GF-D8 (cell line): ENCODE data around the gene CDC42BPB.

Experiments
- DNase-seq: peaks from one replicate; lab custom pipeline; 2025; lab: John Stamatoyannopoulos, UW

Gene CDC42BPB

DNA sequence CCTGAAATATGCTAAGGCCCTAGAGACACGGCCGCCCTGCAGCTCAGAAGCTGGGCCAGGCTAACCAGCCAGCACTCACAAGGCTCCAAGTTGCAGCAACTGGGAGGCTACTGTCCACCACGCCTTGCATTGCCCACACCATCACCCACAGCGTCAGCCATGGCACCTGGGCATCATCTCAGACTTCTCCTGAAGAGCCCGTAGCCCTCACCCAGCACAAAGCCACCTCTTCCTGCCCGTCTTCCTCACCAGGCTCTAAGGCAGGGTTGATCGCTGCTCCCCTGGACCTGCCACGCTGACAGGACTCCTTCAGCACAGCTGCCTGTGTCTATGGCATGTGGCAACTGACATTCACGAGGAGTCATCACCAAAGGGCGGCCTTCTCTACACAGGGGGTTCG is 38.1 kb downstream of the CDC42BPB start:
- DNase-seq: no peak

DNA sequence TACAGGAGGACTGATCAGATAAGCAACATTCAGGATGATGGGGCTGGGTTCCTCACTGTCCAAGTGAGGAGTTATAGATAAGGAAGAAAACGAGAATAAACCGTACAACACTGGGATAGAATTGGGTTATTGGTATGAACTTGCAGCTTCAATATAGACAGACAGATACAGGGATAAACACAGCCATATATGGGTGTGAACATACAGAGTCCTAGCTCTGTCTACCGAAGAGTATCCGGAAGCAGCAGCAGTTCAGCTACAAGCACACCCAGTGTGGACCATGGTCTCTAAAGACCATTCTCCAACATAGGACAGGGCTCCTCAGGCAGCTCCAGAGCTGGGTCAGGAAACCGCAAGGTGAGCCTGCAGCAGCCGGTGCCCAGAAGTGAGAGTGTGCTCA is 40.8 kb downstream of the CDC42BPB start:
- no peak for DNase-seq

DNA sequence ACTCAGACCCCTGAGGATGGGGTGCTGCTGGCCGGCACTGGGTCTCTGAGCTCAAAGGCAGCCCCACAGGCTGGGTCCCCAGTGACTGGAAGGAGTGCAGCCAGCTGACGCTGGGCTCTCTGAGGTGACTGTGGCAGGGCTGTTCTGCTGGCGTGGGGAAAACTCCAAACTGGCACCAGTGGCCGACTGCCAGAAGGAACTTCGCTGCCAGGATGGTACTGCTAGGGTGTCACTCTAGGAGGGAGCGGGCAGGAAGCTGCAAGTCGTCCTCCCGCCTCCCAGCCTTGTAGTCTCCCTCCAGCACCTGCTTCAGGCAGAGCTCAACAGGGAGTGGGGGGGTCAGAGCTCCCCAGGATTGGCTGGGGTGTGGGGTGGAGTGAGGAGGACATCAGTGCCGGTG is 41.3 kb downstream of the CDC42BPB start:
- DNase-seq: no peak

DNA sequence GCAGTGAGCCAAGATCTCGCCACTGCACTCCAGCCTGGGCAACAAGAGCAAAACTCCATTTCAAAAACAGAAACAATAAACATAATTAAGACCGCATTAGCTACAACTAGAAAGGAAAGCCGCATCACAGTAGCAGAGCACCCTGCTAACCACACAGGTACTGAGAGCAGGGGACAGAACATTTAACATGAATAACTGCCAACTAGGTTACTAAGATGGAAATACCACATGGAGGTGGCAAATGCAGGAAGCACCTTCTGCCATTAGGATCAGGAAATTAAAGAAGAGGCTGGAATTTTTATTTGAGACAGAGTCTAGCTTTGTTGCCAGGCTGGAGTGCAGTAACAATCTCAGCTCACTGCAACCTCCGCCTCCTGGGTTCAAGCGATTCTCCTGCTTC is 41.9 kb downstream of the CDC42BPB start:
- no peak for DNase-seq

DNA sequence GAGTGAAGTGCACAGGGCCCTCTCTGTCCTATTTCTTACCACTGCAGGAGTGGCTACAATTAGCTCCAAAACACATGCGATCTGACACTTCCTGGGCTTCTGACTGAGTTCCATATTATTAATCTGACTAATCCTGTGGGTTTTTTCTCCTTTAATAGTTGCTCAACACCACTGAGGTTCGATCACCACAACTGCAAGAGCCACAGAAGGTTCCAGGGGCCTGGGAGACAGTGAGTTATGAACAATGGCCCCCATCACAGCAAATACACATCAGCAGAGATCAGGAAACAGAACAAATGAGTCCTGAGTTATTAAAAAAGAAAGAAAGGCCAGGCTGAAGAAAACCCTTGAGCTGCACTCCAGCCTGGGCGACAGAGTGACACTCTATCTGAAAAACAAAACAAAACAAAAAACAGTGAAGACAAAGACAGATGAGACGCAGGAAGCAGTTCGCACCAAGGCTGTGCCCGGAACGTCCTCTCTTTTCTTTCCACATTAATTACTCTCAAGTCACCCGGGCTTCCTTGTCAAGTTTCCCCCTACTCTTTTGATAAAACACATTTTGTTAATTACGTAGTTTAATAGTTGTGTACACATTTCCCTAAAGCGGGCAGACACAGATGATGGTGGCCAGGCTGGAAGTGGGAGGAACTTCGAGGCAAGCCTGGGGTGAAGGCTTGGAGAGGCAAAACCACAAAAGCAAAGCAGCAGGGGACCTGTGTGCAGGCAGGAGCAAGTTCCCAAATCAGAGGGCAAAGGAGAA is 42.7 kb downstream of the CDC42BPB start:
- DNase-seq: no peak

DNA sequence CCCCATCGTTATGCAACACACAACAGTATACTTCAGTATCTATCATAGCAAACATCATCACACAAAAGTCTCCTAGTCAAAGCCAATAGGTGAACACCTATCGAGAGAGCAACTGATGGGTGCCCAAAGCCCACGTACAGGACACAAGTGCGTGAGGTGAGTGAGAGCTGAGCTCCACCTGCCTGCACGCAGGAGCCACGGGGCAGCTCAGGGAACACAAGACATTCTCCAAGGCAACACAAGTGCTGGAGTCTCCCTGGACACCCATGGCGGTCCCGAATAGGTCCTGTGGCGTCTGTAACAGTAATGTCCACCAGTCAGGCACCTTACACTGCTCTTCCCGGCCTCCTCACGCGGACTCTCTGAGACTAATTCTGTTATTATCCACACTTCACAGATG is 44.3 kb downstream of the CDC42BPB start:
- no peak for DNase-seq

DNA sequence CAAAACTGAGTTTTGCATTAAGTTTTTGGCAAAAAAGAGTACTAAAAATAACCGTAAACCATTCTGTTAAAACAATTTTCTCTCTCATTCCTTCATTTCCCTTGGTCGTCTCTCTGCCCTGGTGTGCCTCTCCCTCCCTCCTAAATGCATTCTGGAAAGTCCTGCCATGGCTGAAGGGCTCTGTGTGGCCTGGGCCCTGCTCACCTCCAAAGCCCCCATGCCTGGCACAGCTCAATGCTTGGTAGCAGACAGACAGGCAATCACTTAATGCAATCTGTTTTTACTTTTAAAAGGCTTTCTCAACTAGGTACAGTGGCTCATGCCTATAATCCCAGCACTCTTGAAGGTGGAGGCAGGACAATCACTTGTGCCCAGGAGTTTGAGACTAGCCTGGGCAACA is 47.8 kb downstream of the CDC42BPB start:
- no peak for DNase-seq

DNA sequence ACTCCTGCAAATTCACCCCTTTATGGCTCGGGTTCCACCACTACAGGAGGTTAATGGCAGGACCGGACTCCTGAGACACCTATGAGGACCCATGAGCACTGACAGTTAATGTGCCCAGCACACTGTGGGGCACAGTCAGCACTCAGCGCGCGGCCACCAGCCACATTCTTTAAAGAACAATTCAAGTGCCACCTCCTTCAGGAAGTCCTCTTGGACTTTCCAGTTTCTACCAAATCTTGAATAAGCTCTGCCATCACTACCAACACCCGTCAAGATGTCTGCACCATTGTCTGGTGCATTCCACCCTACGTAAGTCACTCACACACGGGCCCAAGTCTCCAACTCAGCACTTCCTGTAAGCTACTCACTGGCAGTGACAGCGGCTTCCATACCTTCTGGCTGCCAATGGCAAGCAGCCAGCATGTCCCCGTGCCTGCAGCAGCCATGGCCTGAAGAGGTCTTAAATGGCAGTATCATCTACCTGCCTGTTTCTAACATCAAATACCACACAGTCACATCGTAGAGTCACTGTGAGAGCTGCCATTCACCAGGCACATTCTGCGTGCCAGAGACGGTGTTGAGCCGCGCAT is 48.5 kb downstream of the CDC42BPB start:
- DNase-seq: no peak

DNA sequence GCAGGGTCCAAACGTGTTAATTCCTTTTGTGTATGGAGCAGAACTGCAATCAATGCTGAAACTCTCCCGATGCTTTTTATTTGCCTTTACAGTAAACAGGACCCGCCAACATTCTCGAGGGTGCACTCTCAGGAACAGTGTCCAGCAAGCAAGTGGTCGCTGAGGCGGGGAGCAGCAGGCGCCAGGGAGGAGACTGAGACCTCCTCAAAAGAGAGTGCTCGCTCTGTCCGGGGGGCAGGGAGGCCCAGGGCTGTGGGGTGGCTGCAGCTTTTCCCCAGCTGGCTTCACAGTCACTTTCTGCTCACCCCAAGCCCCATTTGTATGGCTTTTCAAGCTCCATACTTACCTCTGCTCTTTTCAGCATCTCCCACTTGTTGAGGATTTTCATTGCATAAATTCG is 49.2 kb downstream of the CDC42BPB start:
- DNase-seq: no peak

DNA sequence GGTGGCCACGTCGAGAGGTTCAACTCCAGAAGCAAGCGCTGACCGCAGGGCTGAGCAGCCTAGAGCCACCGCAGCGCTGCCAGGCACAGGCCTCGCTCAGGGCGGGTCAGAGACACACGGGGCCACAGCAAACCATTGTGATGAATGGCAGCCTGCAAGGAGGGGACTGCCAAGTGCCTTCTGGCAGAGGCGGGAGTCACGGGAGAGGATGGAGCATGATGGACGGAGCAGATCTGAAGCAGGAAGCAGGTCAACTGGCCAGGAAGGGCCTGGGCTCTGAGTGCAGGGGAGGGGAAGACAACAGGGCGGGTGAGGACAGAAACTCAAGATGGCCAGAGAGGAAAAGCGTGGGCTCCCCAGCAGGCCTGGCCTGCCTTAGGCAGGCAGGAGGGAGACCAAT is 49.8 kb downstream of the CDC42BPB start:
- no peak for DNase-seq

DNA sequence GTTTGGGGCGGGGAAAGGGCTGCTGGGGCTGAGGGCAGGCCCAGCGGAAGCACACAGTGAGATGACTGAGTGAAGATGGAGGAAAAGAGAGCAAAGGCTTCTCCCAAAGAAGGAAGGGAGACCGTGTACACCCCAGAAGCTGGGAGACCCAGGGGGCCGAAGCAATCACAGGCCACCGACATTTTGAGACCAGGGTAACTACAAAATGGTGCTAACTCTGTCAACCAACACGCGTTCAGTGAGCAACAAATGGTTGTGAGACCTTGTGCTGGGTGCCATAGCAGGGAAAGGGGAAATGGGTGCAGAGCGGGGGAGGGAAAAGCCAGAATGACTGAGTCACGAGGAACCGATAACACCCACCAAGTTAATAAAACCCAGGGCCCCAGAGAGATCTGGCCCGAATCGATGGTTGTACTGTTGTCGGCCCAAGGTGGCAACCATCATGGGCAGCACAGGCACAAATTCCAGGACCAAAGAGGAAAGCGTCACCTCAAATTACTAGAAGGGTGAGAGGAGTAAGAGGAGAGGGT is 50.3 kb downstream of the CDC42BPB start:
- no peak for DNase-seq

DNA sequence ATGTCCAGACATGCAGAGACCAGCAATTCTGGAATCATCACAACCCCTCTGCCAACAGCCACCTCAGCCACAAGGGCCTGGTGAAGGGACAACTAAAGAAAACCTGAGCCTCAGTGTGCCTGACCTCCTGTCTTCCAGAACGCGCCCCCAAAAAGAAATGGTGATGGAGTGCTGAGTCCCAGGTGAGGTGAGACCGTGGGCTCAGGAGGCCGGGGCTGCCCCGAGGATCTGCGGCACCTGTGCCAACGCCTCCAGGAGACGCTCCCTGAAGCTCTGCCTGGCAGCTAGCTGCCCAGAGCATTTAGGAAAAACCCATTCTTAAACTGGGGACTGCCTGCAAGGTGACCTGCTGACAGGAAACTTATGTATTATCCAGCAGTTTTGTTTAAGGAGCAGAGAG is 51.2 kb downstream of the CDC42BPB start:
- no peak for DNase-seq

DNA sequence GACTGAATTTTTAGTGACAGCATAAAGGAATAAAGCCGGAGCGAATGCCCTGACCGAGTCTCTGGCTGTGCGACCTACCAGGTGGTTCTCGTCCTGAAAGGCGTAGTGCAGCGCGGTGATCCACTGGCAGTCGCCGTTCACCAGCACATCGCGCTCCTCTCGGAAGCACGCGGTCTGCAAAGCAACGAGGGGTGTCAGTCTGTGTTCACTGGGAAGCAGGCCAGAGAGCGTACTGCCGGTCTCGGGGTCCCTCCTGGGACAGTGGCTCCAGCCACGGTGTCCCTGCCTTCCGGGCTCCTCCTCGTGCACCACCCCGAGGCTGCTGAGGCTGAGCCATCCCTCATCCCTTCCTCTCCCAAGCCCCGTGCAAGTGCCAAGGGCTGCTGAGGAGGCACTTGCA is 53.5 kb downstream of the CDC42BPB start:
- DNase-seq: no peak

DNA sequence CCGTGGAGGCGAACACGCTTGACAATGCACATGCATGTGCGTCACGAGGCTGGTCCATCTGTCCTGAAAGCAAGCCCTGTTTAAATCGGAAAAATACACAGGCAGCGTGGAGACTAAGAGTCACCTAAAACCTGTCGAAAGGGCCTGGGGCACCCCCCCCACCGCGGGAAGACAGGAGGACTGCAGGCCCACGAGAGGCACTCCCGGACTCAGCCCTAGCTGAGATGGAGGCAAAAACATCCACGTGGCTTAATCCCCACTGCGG is 54.1 kb downstream of the CDC42BPB start:
- DNase-seq: no peak

DNA sequence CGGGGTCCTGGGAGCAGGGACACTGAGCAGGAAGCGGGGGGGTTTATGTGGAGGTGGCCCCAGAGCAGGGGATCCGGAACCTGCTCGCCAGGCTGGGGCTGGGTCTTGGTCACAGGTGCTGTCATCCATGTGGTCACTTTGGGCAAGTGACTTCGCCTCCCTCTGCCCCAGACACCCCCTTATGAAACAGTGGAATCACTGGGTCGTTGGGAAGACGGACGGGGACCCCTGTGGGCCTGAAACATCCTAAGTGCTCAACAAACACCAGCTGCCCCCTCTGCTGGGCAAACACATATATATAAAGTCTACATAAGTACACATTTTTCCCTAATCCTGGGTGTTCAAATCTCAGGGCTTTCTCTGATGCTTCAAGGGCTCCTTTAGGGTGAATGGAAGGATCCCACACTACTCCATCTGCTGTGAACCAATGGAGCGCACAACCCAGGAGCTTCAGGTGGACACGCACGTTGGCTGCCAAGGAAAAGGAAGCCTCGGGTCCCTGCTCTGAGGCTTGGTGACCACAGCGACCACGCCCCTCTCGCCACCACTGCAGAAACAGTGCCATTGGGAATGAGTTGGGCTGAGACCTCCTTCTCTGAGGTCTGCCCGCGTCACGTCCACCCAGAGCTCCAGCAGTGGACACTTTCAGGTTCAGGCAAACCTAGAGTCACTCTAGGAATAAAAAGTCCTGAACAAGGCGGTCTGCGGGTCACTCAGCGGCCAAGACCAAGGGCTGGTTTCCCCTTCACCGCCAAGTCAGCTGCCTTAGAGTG is 54.6 kb downstream of the CDC42BPB start:
- DNase-seq: no peak

DNA sequence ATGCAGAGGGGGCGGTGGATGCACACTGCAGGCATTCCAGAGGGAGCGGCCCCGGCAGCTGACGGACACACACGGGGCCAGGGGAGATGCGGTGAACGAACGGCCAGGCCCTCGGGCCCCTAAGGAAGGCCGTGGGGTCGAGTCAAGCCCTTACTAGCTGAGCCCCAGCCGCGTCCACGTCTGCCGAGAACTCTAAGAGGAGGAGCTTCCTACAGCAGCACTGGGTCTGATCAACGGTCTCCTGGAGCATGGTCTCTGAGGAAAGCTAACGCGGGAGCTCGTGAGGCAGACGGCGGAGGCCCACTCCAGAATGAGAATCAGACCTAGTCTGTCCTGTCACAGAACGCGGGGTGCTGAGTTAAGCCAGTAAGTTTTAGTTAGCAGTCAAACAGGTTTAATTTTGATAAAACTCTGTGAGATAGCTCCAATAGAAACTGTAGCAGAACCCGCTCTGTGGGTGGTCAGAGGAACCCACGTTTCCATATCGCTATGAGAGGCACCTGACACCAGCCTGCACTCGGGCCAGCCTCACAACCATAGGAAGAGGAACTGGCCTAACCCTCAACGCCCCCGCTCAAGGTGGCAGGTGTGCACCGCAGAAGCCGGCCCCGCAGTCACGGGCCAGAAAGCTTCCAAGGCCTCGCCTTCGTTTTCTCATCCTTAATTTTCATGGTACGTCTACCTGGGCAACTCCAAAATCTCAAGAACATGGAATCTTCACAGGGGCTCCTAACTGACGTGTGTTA is 55.5 kb downstream of the CDC42BPB start:
- no peak for DNase-seq

DNA sequence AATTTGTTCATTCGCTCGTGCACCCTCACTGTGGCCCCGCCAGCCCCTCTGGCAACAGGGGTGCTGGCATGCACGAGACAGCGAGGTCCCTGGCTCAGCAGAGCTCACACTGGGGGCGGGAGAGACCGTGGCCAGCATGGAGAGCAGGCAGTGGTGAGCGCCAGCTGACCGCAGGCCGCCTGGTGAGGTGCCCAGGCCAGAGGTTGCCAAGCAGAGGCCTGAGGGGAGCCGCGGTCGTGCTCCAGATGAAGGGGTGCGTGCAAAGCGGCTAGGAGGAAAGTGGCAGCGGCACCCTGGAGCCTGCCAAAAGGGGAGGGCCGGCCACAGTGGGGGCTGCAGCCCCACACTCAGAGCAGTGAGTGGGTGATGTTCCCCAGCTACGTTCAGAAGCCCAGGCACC is 56.1 kb downstream of the CDC42BPB start:
- no peak for DNase-seq

DNA sequence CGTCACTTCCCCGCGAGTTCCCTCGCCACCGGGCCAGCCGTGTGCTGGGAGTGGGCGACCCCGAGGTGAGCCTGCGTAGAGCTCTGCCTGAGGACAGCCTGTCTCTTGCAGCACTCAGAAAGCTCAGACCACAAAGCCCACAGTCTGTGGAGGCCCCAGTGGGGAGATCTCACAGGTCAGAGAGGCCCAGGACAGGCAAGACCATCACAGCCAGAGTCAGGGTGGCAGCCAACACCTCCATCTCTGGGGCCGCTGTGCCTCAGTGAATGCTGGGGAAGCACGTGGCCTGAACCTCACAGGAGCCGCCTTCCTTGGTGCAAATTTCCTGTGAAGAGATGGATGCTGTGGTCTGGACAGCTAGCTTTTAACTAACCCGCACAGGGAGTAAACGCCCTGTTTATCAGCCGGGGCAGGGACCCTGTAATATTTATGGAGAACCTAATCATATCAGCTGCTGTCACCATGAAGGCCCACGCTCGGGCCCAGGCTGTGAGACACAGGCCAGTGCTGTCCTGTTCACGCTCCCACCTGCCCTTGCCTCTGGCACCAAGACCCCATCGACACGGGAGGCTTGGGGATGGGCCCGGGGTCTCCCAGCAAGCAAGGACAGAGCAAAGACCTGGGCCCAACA is 56.9 kb downstream of the CDC42BPB start:
- no peak for DNase-seq

DNA sequence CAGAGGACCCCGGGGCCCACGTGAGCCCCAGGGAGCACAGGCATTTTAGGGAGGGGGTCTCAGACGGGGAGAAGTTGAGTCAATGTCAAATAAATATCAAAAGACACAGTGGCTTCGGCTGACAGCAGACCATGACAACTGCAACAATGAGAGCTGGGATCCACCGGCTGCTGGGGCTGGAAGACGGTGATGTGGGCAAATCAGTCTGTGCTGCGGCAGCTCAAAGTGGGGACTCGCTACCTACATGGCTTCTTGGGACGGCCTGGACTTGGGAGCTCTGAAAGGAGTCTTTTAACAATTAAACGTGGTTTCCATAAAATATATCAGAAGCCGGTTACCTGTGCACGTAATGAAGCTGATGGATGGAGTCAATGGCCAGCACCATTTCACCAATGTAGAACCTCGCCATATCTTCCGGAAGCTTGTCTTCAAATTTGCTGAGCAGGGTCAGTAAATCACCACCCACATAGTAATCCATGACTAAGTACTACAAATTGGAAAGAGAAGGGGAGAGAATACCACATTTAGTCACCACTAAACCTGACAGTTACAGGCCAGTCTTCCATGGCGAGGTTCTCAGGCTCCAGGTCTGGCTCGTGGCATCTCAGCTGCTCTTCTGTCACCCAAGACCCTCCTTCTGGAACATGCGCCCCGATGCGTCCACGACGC is 58.0 kb downstream of the CDC42BPB start:
- no peak for DNase-seq

DNA sequence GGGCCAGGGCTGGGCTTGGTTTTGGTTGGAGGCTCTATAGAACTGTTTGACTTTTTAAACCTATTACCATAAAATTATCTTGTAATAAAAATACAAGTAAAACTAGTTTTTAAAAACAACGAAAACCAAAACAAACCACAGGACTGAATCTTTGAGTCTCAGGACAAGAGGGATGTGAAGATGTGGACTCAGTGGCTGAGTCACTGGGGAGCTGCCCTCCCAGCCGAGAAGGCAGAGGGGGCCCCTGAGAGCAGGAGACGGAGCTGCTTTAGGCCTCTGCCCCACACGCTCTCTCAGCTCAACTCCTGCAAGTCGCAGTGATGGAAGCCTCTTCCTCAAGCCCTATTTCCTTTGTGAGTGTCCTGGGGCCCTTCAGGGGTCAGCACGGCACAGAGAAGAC is 59.0 kb downstream of the CDC42BPB start:
- no peak for DNase-seq

DNA sequence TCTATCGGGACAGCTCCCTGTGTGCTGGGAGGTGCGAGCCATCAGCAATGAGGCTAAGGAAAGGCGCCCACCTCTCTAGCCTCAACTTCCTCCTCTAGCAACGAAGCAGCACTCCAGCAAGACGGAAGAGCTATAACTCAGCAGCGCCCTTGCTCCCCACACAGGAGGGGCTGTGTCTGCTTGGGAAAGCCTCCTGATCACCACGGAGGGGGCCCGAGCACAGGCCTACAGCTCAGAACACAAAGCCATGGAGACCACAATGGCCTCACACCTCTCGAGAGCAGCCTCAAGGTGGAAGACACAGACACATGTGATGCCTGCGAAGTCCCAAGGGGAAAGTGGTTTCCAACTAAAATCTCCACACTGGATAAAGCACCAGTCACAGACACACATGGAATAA is 60.4 kb downstream of the CDC42BPB start:
- DNase-seq: no peak

DNA sequence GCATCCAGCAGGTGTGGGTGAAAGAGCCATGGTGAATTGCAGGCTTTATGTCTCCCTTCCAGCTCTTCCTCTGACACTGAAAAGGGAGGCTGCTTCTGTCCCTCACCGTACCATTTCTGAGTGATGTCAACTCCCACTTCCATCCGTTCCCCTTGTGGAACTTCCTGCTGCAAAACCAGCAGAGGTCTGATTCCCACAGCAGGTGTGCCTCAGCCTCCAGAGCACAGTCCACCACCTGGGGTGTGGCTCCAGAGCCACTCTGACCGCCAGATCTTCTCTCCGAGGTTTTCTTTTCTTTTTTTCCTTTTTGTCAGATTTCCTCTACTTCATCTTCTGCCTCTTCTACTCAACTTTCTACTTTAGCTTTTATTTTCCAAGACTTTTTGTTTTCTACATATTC is 62.7 kb downstream of the CDC42BPB start:
- no peak for DNase-seq
